Pons (tissue), 1 donor: ENCODE data around the gene KRT33B.
"Not testable (repeated sequence)": the region's sequence is repeated elsewhere in the genome, so short reads cannot be mapped to it uniquely, and the experiment has no call there.

Experiments
- DNase-seq: peaks from one replicate; pipeline ENCODE4 v3.0.0-alpha.2; 2016; ENCODE audit warnings: low spot score

KRT33B gene

DNA sequence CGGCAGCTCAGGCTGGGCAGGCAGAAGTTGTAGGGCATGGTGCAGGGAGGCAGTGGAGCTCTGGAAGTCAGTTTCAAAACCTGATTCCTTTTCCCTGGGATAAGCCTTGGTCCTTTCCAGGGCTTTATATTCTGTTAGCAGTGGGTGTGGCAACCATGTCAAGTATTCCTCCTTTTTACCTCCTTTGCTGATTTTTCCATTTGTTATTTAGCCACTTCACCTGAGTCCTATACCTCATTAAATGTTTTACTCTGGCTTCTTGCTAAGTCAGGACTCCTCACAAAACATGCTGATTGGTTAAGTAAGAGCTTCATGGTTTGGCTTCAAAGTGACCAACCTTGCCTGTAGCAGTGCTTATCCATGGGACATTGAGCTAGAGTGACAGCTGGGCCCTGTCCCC is at the start of gene KRT33B:
Gene KRT33B, minus strand, starts transcription at position 101 of the 400 bp plus-strand sequence. Its CDS starts 63 bp downstream, at position 38.
- no peak for DNase-seq

GRCh38 chr17:41418116-41418860 is 48.7 kb upstream of the KRT33B start:
- no peak for DNase-seq

GRCh38 chr17:41417576-41418015 is 48.0 kb upstream of the KRT33B start:
- no peak for DNase-seq

GRCh38 chr17:41417127-41417526 is 47.5 kb upstream of the KRT33B start:
- DNase-seq, result no peak

DNA sequence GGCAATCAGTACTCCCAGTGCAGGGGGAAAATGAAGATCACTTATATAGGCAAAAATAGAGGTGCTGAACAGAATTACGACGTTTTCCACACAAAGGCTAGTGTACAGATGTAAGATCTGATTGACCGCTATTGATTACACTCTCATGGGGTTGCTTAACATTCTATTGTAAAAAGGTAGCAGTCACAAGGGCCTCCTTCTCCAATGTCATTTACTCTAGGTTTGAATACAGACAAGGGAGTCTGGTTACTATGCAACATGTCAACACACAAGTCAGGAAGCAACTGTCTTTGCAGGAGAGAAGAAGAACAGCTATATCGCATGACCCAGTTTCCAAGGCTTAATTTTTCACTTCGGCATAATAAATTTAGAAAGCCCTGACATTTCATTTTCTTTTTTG is 46.9 kb upstream of the KRT33B start:
- no peak for DNase-seq

DNA sequence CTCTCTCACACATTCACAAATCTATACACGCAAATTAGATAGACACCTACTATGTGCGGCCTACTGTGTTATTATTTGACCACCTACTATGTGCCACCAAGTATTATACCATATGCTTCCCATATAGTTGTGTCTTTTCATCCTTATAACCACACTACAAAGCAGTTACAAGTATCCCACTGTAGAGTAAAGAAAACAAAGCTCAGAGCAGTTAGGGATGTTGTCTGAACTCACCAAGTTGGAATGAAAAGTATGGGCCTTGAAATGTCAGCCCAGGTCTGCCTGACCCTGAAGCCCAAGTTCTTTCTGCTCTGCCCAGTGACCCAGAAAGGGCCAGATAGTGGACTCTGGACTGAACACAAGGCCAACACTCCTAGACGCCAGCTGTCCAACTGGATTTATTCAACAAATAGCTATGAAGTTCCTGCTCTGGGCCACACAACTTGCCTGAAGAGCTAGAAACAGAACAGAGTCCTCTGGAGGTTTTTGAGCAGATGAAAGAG is 46.3 kb upstream of the KRT33B start:
- no peak for DNase-seq

GRCh38 chr17:41415411-41415810 is 45.8 kb upstream of the KRT33B start:
- no peak for DNase-seq

GRCh38 chr17:41413982-41414381 is 44.4 kb upstream of the KRT33B start:
- no peak for DNase-seq

GRCh38 chr17:41413353-41413957 is 43.8 kb upstream of the KRT33B start:
- DNase-seq, result no peak

DNA sequence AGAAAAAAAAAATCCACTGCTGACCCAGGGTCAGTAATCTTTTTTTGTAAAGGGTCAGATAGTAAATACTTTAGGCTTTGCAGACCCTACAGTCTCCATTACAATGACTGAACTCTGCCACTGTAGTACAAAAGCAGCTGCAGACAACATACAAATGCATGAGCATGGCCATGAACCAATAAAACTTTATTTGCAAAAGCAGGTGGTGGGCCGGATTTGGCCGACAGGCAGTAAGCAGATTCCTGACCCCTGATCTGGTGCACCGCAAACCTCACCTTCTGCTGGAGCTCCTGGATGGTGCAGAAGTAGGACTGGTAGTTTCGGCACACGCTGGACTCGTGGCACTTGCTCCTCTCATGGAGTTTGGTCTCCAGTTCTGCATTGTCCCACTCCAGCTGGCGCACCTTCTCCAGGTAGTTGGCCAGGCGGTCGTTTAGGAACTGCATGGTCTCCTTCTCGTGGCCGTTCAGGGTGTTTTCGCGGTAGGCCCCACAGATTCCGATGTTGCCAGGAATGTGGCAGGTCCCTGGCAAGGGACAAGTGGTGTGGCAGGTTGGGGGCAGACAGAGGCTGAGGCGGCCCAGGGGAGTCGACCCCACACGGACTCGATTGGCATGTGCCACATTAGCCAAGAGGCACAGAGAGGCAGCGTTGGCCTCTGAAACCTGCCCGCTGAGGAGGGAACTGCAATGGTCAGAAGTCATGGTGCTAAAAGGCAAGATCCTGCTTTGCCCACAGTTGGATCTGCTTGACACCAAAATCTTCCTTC is 41.6 kb upstream of the KRT33B start:
- no peak for DNase-seq

DNA sequence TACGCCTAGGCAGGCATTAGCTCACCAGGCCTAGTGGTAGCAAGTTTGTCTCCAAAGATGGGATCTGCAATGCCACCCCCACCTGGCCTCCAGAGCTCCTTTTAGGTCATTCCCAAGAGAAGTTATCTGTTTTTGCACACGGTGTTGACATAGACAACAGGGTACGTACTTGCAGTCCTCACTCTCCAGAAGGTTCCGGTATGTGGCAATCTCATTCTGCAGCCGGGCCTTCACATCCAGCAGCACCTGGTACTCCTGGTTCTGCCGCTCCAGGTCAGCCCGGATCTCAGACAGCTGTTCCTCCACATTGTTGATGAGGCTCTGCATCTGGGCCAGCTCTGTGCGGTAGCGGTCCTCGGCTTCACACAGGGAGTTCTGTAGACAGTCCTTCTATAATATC is 37.6 kb upstream of the KRT33B start:
- no peak for DNase-seq

- DNase-seq, result no peak
These were observed 36.6 kb upstream of the KRT33B start for GRCh38 chr17:41406205-41406604.

- DNase-seq, result no peak
These were observed 34.5 kb upstream of the KRT33B start for GRCh38 chr17:41404024-41404671.

GRCh38 chr17:41403404-41404023 is 33.9 kb upstream of the KRT33B start:
- no peak for DNase-seq

DNA sequence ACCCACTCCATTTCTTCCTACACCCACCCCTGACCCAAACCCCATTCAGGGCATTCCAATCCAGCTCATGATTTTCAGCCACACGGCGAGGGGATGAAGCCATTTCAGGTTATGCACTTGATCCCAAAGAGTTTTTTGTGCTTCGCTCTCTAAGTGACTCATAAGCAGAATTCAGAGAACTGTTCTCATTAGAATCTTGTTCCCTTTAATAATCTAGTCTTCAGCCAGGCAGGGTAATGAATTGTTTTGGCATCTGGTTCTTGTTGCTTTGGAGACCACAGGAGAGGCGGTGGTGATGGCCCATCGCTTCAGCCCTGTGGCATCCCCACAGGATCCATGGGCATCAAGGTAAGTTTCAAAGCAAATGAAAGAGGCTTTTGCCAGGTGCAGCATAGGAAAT is 32.5 kb upstream of the KRT33B start:
- no peak for DNase-seq

DNA sequence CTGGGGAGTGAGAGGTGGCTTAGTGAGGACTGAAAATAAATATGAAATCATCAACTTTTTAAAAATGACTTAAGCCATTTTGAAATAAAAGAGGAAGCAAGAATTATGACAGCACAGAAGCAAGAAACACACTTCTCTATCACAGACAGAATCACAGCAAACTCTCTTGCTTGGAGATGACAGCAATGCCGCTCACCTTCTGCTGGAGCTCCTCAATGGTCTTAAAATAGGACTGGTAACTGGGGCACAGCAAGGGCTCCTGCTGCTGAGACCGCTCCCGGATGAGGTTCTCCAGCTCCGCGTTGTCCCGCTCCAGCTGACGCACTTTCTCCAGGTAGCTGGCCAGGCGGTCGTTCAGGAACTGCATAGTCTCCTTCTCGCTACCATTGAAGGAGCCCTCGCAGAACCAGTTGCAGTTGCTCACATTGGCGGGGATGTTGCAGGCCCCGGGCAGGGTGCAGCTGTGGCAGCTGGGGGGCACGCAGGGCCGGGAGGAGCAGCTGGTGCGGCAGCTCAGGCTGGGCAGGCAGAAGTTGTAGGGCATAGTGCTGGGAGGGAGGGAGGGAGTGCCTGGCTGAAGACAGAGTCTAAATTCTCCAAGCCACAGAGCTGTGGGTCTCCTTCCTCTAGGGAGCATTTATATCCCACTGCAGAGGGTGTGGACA is 27.5 kb upstream of the KRT33B start, which contains the start of gene KRT31:
Gene KRT31, minus strand, starts transcription at position 613 of the 665 bp plus-strand sequence. Its CDS starts 69 bp downstream, at position 544.
- DNase-seq, result no peak

GRCh38 chr17:41396340-41396739 is 26.7 kb upstream of the KRT33B start:
- no peak for DNase-seq

- no peak for DNase-seq
These were observed 26.0 kb upstream of the KRT33B start for GRCh38 chr17:41395611-41396010.

DNA sequence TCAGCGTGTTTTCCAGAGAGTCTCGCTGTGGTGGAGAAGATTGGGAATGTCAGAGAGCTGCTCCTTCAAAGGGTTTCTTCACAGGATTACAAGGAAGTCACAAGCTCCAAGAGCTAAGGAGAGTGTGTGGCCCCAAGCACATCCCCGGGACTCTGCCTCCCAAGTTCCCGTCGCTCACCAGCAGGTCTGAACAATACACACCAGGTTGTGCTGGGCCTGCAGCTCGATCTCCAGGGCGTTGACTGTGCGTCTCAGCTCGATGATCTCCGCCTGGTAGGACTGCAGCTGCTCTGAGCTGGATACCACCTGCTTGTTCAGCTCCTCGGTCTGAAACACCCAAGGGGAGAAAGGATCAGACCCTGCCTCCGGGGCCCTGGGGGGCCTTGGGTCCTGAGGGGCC is 25.4 kb upstream of the KRT33B start:
- not testable (repeated sequence) for DNase-seq

DNA sequence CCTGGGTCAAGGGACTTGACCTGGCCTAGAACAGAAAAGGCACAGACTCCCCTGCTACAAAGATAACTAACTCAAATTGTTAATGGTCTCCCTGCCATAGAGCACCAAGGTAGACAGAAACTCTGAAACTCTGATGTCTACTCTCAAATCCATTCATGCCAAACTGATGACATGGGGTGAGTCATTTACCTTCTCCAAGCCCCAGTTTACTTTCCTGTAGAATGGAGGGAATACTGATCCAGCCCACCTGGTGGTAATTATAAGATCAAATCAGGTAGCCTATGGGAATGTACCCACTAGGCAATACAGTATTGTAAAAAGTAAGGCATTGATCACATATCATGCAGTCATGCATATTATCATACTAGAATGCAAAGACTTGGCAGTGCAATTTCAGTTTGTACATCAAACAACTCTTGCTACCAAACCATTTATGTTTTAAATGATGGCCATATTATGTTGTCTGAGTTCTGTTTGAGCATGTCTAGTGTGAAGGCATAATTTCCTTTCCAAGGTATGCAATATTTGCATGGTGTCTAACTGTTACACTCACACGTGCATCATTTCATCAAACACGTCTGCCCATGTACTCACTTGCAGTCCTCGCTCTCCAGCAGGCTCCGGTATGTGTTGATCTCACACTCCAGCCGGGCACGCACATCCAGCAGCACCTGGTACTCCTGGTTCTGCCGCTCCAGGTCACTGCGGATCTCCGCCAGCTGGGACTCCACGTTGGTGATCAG is 24.8 kb upstream of the KRT33B start:
- no peak for DNase-seq
